IMR-90 (cell line): ENCODE results near the gene KRTAP12-1. TPM values are rescaled to one million over a fixed set of nuclear protein-coding genes. Genes with fewer than 3 reads are reported as not detected.

Source experiments
- ATAC-seq: fragments of 200-7000 bp; cut with Tn5 transposase; 2 replicates; pipeline ENCODE4 v1.9.1; 2020; ENCODE audit warnings: low read depth, mild to moderate bottlenecking, moderate library complexity
- BruUV-seq: library from RNA; stranded (reverse); fragments of 400-500 nt; replicated peaks from 2 replicates; lab custom pipeline; 2021; lab: Mats Ljungman, UMichigan
- CTCF ChIA-PET: fragments of 300-600 bp; formaldehyde crosslinking; extraction: SDS; loops from one replicate; lab custom pipeline; 2021; ENCODE audit warnings: antibody characterized with exemption; lab: Yijun Ruan, JAX
- POLR2A ChIA-PET: fragments of 300-600 bp; sonication (Branson Sonifier 250); formaldehyde crosslinking; loops from one replicate; lab custom pipeline; 2022; ENCODE audit warnings: antibody characterized with exemption; ENCODE audit not compliant: unreplicated experiment; lab: Charles Lee
- DNase-seq: peaks from one replicate; pipeline ENCODE4 v3.0.0; 2013
- H2AFZ ChIP-seq: replicated peaks from 2 replicates; pipeline ENCODE3; 2013; ENCODE audit warnings: low read length, mild to moderate bottlenecking; ENCODE audit not compliant: poor library complexity
- H2AK5ac ChIP-seq: 2 replicates; pipeline ENCODE4 v1.6.1; 2013; ENCODE audit warnings: low read depth, low read length, inconsistent platforms
- H2AK9ac ChIP-seq: replicated peaks from 2 replicates; pipeline ENCODE3; 2013; ENCODE audit warnings: mild to moderate bottlenecking, low read depth, low read length, moderate library complexity; ENCODE audit not compliant: poor library complexity
- H2BK120ac ChIP-seq: 2 replicates; pipeline ENCODE4 v1.6.1; 2013; ENCODE audit warnings: low read depth, low read length, inconsistent platforms
- H2BK15ac ChIP-seq: 3 replicates; pipeline ENCODE4 v1.6.1; 2013; ENCODE audit warnings: low read depth, low read length, inconsistent platforms
- H2BK20ac ChIP-seq: 2 replicates; pipeline ENCODE4 v1.6.1; 2013; ENCODE audit warnings: low read depth, mild to moderate bottlenecking, inconsistent platforms, low read length, moderate library complexity
- H2BK5ac ChIP-seq: 2 replicates; pipeline ENCODE4 v1.6.1; 2013; ENCODE audit warnings: mild to moderate bottlenecking, low read depth, low read length, inconsistent platforms; ENCODE audit not compliant: poor library complexity, severe bottlenecking
- H3K14ac ChIP-seq: replicated peaks from 2 replicates; pipeline ENCODE4 v1.6.1; 2013; ENCODE audit warnings: low read depth, low read length, inconsistent platforms
- H3K18ac ChIP-seq: 2 replicates; pipeline ENCODE4 v1.6.1; 2013; ENCODE audit warnings: low read depth, low read length, control low read depth
- H3K23ac ChIP-seq: 2 replicates; pipeline ENCODE4 v1.6.1; 2013; ENCODE audit warnings: low read depth, low read length, inconsistent platforms
- H3K27ac ChIP-seq: 2 replicates; pipeline ENCODE4 v1.5.1; 2013; ENCODE audit warnings: mild to moderate bottlenecking, control low read depth, low read length; ENCODE audit not compliant: insufficient read depth
- H3K27me3 ChIP-seq: 2 replicates; pipeline ENCODE4 v1.6.1; 2013; ENCODE audit warnings: low read length; ENCODE audit not compliant: control insufficient read depth, insufficient read depth
- H3K36me3 ChIP-seq: 2 replicates; pipeline ENCODE4 v1.6.1; 2013; ENCODE audit warnings: low read length, mixed read lengths; ENCODE audit not compliant: control insufficient read depth, insufficient read depth
- H3K4ac ChIP-seq: 2 replicates; pipeline ENCODE4 v1.6.1; 2013; ENCODE audit warnings: low read depth, low read length, inconsistent platforms
- H3K4me1 ChIP-seq: 2 replicates; pipeline ENCODE4 v1.6.1; 2013; ENCODE audit warnings: low read length, mixed read lengths; ENCODE audit not compliant: control insufficient read depth, insufficient read depth
- H3K4me2 ChIP-seq: 2 replicates; pipeline ENCODE4 v1.6.1; 2013; ENCODE audit warnings: low read depth, mild to moderate bottlenecking, control low read depth, low read length, moderate library complexity
- H3K4me3 ChIP-seq: 2 replicates; pipeline ENCODE4 v1.5.1; 2013; ENCODE audit warnings: low read depth, mild to moderate bottlenecking, control low read depth, low read length, moderate library complexity; ENCODE audit not compliant: insufficient read depth
- H3K56ac ChIP-seq: 2 replicates; pipeline ENCODE4 v1.6.1; 2013; ENCODE audit warnings: low read length, inconsistent platforms; ENCODE audit not compliant: insufficient read depth; ENCODE audit errors: extremely low read depth
- H3K79me1 ChIP-seq, 2 experiments: 2 replicates each; pipeline ENCODE4 v1.6.1; 2013; ENCODE audit warnings: low read length in 2 of 2, inconsistent platforms in 1 of 2, low read depth in 1 of 2
- H3K9ac ChIP-seq: 2 replicates; pipeline ENCODE4 v1.6.1; 2013; ENCODE audit warnings: low read depth, low read length, control low read depth
- H3K9me1 ChIP-seq: 2 replicates; pipeline ENCODE4 v1.6.1; 2013; ENCODE audit warnings: low read length, inconsistent platforms; ENCODE audit not compliant: insufficient read depth
- H3K9me3 ChIP-seq: 2 replicates; pipeline ENCODE4 v1.6.1; 2013; ENCODE audit warnings: low read length; ENCODE audit not compliant: control insufficient read depth, insufficient read depth
- H4K20me1 ChIP-seq: 2 replicates; pipeline ENCODE4 v1.6.1; 2013; ENCODE audit warnings: low read length, inconsistent platforms; ENCODE audit not compliant: insufficient read depth
- H4K5ac ChIP-seq: 2 replicates; pipeline ENCODE4 v1.6.1; 2013; ENCODE audit warnings: mild to moderate bottlenecking, low read depth, low read length, control low read depth
- H4K8ac ChIP-seq, 2 experiments: 2 replicates each; pipeline ENCODE4 v1.6.1; 2013; ENCODE audit warnings: low read depth in 2 of 2, low read length in 2 of 2, control low read depth in 1 of 2, inconsistent platforms in 1 of 2
- H4K91ac ChIP-seq: 2 replicates; pipeline ENCODE4 v1.6.1; 2013; ENCODE audit warnings: low read depth, low read length, inconsistent platforms; ENCODE audit not compliant: insufficient read depth
- BHLHE40 ChIP-seq: fragments of 150-350 bp; IDR thresholded peaks from 2 replicates; pipeline ENCODE4 v1.6.1; 2016; ENCODE audit warnings: mild to moderate bottlenecking, low read depth, low read length
- CEBPB ChIP-seq: IDR thresholded peaks from 2 replicates; pipeline ENCODE4 v1.6.1; 2012; ENCODE audit warnings: low read depth, low read length, improper control_type of control experiment
- ELK1 ChIP-seq: fragments of 150-350 bp; IDR thresholded peaks from 2 replicates; pipeline ENCODE4 v1.6.1; 2016; ENCODE audit warnings: low read depth, mild to moderate bottlenecking, low read length, moderate library complexity, borderline replicate concordance
- MAFK ChIP-seq: IDR thresholded peaks from 2 replicates; pipeline ENCODE4 v1.6.1; 2012; ENCODE audit warnings: low read depth, low read length, improper control_type of control experiment
- MXI1 ChIP-seq: IDR thresholded peaks from 2 replicates; pipeline ENCODE4 v1.6.1; 2012; ENCODE audit warnings: low read depth, mild to moderate bottlenecking, low read length, moderate library complexity, borderline replicate concordance
- RCOR1 ChIP-seq: IDR thresholded peaks from 2 replicates; pipeline ENCODE4 v1.6.1; 2012; ENCODE audit warnings: mild to moderate bottlenecking, low read length, improper control_type of control experiment; ENCODE audit not compliant: insufficient replicate concordance
- SMC3 ChIP-seq: fragments of 150-350 bp; IDR thresholded peaks from 2 replicates; pipeline ENCODE4 v1.6.1; 2016; ENCODE audit warnings: low read depth, mild to moderate bottlenecking, antibody characterized with exemption, low read length, moderate library complexity
- WGBS, 2 experiments: methylation state at CpG; one replicate each; pipeline versions ENCODE4 v1.1.5 to v1.1.7; 2013; ENCODE audit warnings: missing lambda C conversion rate in 2 of 2; ENCODE audit not compliant: insufficient read length in 1 of 2; ENCODE audit errors: extremely low coverage in 2 of 2; 5-methylcytosine and 5-hydroxymethylcytosine counted together
- dilution Hi-C: fragments of 300-500 bp; cut with HindIII; formaldehyde crosslinking; loops from one replicate; pipeline ENCODE4 v1.14.3; 2018; ENCODE audit warnings: low sequenced_read_pairs; ENCODE audit not compliant: unreplicated experiment
- in situ Hi-C: fragments of 300-500 bp; cut with MboI; formaldehyde crosslinking; loops from 3 replicates; pipeline ENCODE4 v1.14.3; 2019; ENCODE audit warnings: low sequenced_read_pairs, inconsistent platforms, mixed read lengths
- intact Hi-C: fragments of 100-400 bp; cut with micrococcal nuclease; formaldehyde crosslinking; loops from 2 replicates; pipeline ENCODE4 v1.10.0; 2022
- polyA plus RNA-seq, 3 experiments: library from polyadenylated mRNA; depleted of rRNA; stranded (reverse); fragments of >200 nt; gene quantifications; 2 replicates each; pipeline ENCODE4 v1.2.3, GENCODE V29; 2012; ENCODE audit warnings: low replicate concordance in 1 of 3
- total RNA-seq: library from RNA; depleted of rRNA; stranded (reverse); fragments of >200 nt; gene quantifications from 2 replicates; pipeline ENCODE4 v1.2.3, GENCODE V29; 2012

The KRTAP12-1 gene
- total and polyA plus RNA-seq, 2 of the 4 experiments (the other 2 are of a cell fraction), result not detected

- Histone ChIP-seq H3K9me1 (no peaks in the 10 kb centered on the region), H3K79me1 (no peaks in the 10 kb centered on the region), H2BK20ac (no peak overlapping the region), H4K91ac (no peak overlapping the region), H2BK5ac (no peak overlapping the region), H2BK15ac (no peak overlapping the region), H3K14ac (no peak overlapping the region), H3K4me3 (no peak overlapping the region), H3K56ac (no peak overlapping the region), H3K36me3 (no peaks in the 10 kb centered on the region), H3K4me1 (no peaks in the 10 kb centered on the region), H2AFZ (no peak overlapping the region), H3K27me3 (peaks cover 69% of the 10 kb centered on the region), H3K4ac (no peak overlapping the region), H3K9me3 (no peaks in the 10 kb centered on the region), H3K23ac (no peak overlapping the region), H2BK120ac (no peak overlapping the region), H3K18ac (no peak overlapping the region), H4K5ac (no peak overlapping the region), H3K9ac (no peak overlapping the region), H4K8ac (no peak overlapping the region), H2AK5ac (no peak overlapping the region), H3K4me2 (no peak overlapping the region), H2AK9ac (no peak overlapping the region), H3K27ac (no peak overlapping the region), H4K20me1 (no peaks in the 10 kb centered on the region)
- intact Hi-C loops (no loop called here), dilution Hi-C loops (no loop called here), in situ Hi-C loops (no loop called here)
- no peak for ATAC-seq
- BruUV-seq, result no TSS peak
- DNase-seq, result no peak
- CTCF ChIA-PET, result no interaction called here
- POLR2A ChIA-PET, result no interaction called here
- no peak for TF ChIP-seq CEBPB
- no peak for TF ChIP-seq SMC3
- TF ChIP-seq ELK1, result no peak
- no peak for TF ChIP-seq MAFK
- TF ChIP-seq RCOR1, result no peak
- no peak for TF ChIP-seq MXI1
- no peak for TF ChIP-seq BHLHE40
- WGBS, 2 experiments, result 39% methylated on average over 11 of the region's 17 CpGs; no CpG with 5 or more reads in 1 of the 2 experiments
Observed at GRCh38 chr21:44699502-44700001, 17.6 kb upstream of the KRTAP12-1 start.
